Activated effector memory CD4-positive, alpha-beta T cell treated with Interleukin-2 at 50 U/mL for 16 hours (primary cell): ENCODE measurements around the gene RPS15.
"Not testable (repeated sequence)": the region's sequence is repeated elsewhere in the genome, so short reads cannot be mapped to it uniquely, and the experiment has no call there.

Experiments used
- DNase-seq: peaks from one replicate; pipeline ENCODE4 v3.0.0-alpha.2; 2020

The RPS15 gene

GRCh38 chr19:1471515-1472160 lies 33.4 kb downstream of the RPS15 start:
- DNase-seq, result no peak

- DNase-seq, result no peak
Observed at GRCh38 chr19:1472231-1473084, 34.3 kb downstream of the RPS15 start.

- DNase-seq, result no peak
Observed at GRCh38 chr19:1473085-1473851, 35.1 kb downstream of the RPS15 start.

GRCh38 chr19:1474011-1474764 lies 36.0 kb downstream of the RPS15 start:
- DNase-seq, result no peak

GRCh38 chr19:1474765-1475351 lies 36.7 kb downstream of the RPS15 start:
- DNase-seq, result no peak

GRCh38 chr19:1475751-1476437 lies 37.7 kb downstream of the RPS15 start:
- no peak for DNase-seq

- not testable (repeated sequence) for DNase-seq
Observed at GRCh38 chr19:1477056-1477455, 38.9 kb downstream of the RPS15 start.

GRCh38 chr19:1478934-1479707 lies 40.9 kb downstream of the RPS15 start, which contains the start of gene C19orf25:
Gene C19orf25 (minus strand): TSS chr19:1479215. CDS start chr19:1478903, 312 bp downstream.
- DNase-seq, result peak; percentile 89

- no peak for DNase-seq
Observed at GRCh38 chr19:1481224-1481892, 43.2 kb downstream of the RPS15 start.

GRCh38 chr19:1481893-1482360 lies 43.7 kb downstream of the RPS15 start:
- DNase-seq, result no peak

GRCh38 chr19:1482361-1483130 lies 44.4 kb downstream of the RPS15 start:
- no peak for DNase-seq

GRCh38 chr19:1483131-1483978 lies 45.2 kb downstream of the RPS15 start:
- no peak for DNase-seq

- no peak for DNase-seq
Observed at GRCh38 chr19:1483979-1484428, 45.8 kb downstream of the RPS15 start.

- no peak for DNase-seq
Observed at GRCh38 chr19:1486720-1487575, 48.8 kb downstream of the RPS15 start.

- DNase-seq, result no peak
Observed at GRCh38 chr19:1487576-1488281, 49.5 kb downstream of the RPS15 start.

GRCh38 chr19:1488282-1488601 lies 50.0 kb downstream of the RPS15 start:
- no peak for DNase-seq
